Effector CD4-positive, alpha-beta T cell (primary cell): Measurements from ENCODE around the gene COL13A1. TPM values are rescaled to one million over a fixed set of nuclear protein-coding genes. Genes with fewer than 3 reads are reported as not detected.

Experiments
- DNase-seq: peaks from one replicate; pipeline ENCODE4 v3.0.0-alpha.2; 2020
- total RNA-seq: gene quantifications from one replicate; lab custom pipeline; 2026; lab: John Stamatoyannopoulos, UW

COL13A1 gene
- not detected for total RNA-seq

DNA sequence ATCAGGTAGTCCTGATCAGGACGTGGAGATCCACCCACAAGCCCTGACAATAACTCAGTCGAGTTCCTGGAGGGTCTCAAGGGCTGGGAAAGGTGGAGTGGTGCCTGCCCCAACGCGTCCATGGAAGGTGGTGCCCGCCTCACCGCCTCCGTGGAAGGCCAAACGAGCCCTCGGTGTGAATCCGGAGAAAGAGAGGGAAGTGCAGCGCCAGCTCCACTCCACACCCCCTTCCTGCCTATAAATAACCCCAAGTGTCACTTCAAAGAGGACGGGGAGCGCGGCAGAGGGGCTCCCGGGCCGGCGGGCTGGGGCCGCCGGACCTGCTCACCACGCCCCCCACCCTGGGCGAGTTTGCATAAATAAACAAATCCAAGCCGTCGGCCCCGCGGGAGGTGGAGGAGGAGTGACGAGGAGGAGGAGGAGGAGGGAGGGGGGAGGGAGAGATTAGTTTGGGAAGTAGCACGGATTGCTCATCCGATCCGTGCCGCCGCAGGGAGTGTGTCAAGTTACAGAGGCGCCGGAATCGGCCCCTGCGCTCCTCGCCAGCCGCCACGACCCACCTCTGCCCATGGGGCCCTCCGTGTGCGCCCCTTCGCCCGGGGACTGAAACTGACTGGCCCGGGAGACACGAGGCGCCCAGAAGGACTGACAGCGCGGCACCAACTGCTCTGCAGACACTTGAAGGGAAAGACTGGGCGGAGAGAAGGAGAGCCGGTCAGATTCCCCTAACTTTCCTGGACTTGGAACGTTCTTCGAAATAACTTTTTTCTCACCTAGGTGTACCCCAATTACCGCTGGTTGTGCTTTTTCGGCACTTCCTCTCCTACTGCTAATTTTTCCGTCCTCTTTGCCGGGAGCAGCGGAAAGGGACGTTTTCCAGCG, at the start of gene COL13A1:
TSS of gene COL13A1 (plus strand) at position 473 of the 882 bp plus-strand sequence. CDS start 518 bp downstream, outside the sequence.
- DNase-seq = no peak

DNA sequence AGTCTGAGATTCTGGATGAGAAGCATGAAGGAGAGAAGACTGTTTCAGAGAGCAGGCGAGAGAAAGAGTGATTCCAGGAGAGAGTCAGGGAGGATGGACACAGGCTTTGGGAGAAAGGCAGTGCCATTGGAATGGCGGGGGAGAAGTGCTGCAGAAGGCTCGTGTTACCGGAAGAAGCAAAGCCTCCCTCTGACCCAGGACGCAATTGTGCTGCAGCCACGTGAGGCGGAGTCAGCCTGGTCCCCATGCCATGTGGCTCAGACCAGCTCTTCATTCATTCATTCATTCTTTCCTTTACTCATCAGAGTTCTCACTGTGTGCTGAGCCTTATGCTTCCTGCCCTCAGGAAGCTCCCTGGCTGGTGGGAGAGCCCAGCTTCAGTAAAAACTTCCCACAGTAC, 49.2 kb upstream of the COL13A1 start:
- no peak for DNase-seq

GRCh38 chr10:69756279-69756678, 45.4 kb upstream of the COL13A1 start:
- DNase-seq = no peak

DNA sequence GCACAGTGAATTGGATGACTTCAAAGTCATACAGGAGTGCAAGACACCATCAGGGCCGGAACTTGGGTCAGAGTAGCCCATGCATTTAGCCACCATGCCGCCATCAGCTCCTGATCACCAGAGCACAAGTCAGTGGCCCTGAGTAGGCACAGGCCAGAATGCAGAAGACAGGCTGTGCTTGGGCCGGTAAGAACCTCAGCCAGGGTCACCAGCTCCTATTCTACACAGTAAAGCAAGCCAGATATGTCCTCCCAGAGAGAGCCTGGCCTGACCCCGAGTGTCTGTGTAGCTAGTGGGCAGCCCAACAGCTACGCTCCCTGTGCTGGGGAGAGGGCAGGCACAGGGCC, 44.5 kb upstream of the COL13A1 start:
- no peak for DNase-seq

GRCh38 chr10:69757553-69758309, 44.0 kb upstream of the COL13A1 start:
- DNase-seq = no peak

GRCh38 chr10:69758310-69758728, 43.4 kb upstream of the COL13A1 start:
- no peak for DNase-seq

DNA sequence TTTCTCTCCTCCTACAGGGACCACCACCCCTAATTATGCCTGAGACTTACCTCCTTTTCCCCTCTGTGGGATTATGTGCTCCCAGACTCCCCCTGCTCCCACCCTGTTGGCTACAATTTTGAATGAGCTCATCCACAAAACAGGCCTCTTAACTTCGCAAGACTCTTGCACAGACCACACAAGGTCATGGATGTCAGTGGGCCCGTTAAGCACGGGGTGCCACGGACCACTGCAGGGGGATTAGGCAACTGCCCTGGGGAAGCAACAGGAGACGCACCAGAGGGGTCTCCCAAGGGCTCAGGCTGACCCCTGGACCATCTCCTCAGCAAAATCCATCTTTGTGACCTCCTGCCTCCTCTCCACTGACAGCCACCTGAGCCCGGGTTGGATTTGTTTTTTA, 42.1 kb upstream of the COL13A1 start:
- DNase-seq = no peak

- DNase-seq = no peak
These were observed 41.6 kb upstream of the COL13A1 start for GRCh38 chr10:69760072-69760471.

DNA sequence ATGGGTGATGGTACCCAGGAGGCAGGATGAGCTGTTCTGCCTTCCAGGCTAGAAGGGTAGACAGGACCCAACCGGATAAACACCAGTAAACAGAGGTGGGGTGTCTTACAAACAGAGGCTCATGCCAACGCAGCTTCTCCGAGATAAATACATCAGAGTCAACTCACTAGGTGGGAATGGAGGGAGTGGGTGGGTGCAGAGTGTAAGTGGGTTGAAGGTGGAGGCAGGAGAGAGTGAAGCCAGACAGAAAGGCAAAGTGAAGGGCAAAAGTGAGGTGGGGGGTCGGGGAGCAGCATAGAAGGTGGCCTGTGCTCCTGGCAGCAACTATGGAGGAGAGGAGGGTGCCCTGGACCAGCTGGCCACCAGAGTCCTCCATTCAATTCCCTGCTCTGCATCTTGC, 40.4 kb upstream of the COL13A1 start:
- DNase-seq = no peak

- no peak for DNase-seq
These were observed 35.4 kb upstream of the COL13A1 start for GRCh38 chr10:69766161-69766910.

- no peak for DNase-seq
These were observed 33.9 kb upstream of the COL13A1 start for GRCh38 chr10:69767793-69768192.

DNA sequence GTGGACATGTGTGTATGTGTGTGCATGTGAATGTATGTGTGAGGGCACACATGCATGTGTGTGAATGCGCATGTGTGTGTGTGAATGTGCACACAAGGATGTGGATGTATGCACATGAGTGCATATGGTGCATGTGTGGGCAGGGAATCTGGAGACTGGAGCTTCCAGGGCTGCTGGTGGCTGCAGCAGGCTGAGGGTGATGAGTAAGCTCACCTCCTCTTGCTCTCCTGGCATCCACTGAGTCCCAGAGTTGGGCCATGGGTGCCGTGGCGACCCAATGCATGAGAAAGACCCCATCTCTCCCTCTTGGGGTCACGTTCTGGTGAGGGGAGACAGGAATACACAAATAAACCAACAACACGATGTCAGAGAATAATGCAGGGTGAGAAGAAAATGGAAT, 33.3 kb upstream of the COL13A1 start:
- DNase-seq = no peak

DNA sequence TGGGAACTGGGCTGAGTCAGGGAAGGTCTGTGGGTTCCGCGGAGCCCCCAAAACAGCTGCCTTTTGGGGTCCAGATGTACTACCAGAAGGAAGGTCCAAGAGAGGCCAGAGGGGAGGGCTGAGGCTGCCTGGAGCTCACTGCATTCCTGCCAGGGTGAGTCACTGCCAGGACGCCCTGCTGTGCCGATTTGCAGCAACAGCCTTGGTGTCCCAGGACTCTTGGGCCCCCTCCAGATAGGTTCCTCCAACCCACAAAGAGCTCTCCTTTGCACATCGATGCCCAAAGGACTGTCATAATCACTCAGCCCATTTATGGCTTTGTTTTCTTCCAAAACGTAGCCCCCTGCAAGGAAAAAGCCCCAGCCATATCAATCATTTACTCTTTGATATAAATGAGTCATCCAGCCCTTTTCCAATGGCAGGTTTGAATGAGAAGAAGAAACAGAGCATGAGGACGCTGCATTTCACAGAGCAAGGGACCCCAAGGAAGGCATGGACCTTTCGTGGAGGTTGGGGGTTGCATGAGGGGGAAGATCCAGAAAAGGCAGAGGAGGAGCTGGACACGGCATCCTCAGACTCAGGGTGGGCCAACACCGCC, 32.2 kb upstream of the COL13A1 start:
- DNase-seq = no peak

DNA sequence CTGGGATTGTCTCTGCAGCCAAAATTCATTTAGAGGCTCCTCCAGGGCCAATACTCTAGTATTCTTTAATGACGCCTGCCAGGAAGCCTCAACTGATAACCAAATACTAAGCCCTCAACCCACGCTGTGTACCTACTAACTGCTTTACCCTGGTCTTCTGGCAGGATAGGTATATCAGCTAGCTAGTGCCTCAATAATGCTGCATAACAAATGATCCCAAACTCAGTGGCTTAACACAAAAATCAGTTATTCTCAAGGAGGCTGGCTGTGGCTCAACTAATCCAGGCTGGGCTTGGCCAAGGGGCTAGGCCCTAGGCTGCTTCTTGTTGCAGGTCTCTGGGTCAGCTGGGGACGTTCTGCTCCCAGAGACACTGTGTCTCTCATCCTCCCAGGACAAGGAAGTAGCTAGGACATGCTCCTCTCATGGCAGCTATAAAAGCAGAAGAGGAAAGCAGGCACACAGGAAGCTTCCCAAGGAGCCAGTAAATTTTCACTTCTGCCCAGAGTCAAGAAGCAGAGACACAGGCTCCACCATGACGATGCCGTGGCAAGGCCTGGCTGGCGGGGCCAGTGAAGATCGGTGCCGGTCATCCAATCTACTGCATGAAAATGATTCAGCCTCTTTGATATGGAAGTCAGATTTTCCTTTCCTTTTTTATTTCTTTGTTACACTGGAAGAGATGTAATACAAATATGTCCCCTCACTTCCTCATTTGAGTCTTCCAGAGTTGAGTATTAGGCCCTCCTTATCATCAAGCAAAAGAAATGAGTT, 28.6 kb upstream of the COL13A1 start:
- DNase-seq = no peak

GRCh38 chr10:69774596-69774995, 27.1 kb upstream of the COL13A1 start:
- no peak for DNase-seq

DNA sequence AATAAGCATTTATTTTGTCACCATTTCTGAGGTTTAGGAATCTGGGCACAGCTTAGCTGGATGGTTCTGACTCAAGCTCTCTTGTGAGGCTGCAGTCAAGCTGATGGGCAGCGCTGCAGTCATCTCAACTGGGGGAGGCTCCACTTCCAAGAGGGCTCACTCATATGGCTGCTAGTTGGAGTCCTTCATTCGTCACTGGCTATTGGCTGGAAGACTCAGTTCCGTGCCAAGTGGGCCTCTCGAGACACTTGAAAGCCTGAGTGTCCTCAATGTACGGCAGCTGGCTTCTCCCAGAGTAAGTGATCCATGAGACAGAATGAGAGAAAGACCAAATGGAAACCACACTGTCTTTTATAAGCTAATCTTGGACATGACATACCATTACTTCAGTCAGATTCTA, 21.6 kb upstream of the COL13A1 start:
- DNase-seq = no peak

DNA sequence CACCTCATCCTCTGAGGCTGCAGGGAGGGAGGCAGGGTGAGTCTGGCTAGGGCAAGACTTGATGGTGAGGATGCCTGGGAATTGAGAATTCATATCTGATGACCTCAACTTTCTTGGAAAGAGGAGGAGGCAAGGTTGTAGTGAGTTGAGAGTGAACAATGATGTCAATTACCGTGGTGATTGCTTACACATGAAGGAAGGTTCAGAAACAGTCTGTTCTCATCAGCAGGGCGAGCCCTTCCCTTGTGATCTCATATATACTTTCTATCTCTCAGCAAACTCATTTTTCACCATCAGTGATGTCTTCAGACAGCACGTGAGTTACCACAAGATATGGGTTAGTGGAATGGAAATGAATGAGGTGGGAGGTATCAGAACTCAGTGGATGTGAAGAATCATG, 20.1 kb upstream of the COL13A1 start:
- no peak for DNase-seq

DNA sequence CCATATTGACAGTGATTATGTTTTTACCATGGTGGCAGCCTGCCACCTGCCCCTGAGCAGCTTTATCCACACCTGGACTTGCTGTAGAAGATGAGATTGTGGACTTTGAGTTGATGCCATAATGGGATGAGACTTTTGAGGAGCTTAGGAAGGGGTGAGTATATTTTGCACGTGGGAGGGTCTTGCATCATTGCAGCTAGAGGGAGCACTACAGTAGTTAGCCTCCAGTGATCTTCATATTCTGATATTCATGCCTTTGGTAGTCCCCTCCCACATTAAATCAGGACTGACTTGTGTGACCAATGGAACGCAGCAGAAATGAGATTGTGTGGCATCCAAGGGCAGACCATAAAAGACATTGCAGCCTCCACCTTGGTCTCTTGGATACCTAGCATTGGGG, 18.2 kb upstream of the COL13A1 start:
- DNase-seq = no peak

GRCh38 chr10:69786791-69787190, 14.9 kb upstream of the COL13A1 start:
- no peak for DNase-seq

GRCh38 chr10:69787681-69788080, 14.0 kb upstream of the COL13A1 start:
- no peak for DNase-seq

- no peak for DNase-seq
These were observed 12.5 kb upstream of the COL13A1 start for GRCh38 chr10:69789164-69789576.

DNA sequence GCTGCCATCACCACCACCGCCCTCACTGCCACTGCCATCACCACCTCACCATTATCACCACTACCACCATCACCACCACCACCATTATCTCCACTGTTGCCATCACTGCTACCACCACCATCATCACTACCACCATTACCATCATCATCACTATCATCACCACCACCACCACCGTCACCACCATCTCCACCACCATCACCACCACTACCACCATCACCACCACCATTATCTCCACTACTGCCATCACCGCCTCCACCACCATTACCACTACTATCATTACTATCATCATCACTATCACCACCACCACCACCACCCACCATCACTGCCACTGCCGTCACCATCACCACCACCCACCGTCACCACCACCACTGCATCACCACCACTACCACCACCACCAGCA, 9.9 kb upstream of the COL13A1 start:
- DNase-seq = no peak
